IPS-18c (cell line): ENCODE results near the gene PLA2R1.
"Not testable (repeated sequence)": the region's sequence is repeated elsewhere in the genome, so short reads cannot be mapped to it uniquely, and the experiment has no call there.

ENCODE experiments used
- H3K4me3 ChIP-seq: 2 replicates; pipeline ENCODE4 v1.7.0; 2013; ENCODE audit warnings: low read depth, mild to moderate bottlenecking, low read length, moderate library complexity; ENCODE audit not compliant: insufficient read depth
- H3K9me3 ChIP-seq: one replicate; pipeline ENCODE4 v1.6.1; 2013; ENCODE audit warnings: mild to moderate bottlenecking, low read length, moderate library complexity; ENCODE audit not compliant: control insufficient read depth, insufficient read depth

PLA2R1 gene

DNA sequence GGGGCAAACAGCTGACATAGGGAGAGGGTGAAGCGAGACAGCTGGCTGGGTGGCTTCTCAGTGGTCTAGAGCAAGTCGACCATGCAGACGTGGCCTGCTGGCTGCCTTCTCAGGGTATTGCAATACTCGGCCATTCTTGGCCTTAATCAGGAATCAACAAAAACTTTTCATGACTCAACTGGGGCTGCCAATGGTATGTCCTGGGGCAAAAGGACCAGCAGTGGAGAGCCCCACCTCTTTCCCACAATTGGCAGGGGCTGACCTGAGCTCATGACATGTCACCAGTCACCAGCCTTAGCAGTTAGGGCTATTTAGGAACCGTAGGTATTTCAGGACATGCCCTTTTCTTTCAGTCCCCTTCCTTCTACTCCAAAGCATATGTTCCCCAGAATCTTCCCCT, 19.1 kb downstream of the PLA2R1 start:
- no peaks in the 10 kb centered on the region for H3K9me3 ChIP-seq
- H3K4me3 ChIP-seq, result no peak overlapping the region

DNA sequence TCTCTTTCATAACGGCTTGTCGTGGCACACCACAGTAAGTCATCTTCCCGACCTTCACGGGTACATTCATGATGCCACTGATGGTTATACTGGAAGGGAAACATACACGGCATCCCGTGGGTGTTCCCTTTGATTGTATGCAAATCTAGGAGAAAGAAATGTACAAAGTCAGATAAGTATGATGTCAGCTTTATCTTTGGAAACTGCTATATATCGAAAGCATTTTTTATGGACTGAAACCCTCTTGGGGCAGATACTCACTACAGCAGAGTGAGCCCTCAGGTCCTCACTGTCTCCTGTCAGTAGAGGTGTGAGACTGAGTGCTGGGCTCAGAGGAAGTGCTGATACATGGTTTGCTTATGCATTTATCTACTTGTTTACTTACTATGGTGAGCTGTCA, 20.4 kb downstream of the PLA2R1 start:
- no peaks in the 10 kb centered on the region for H3K9me3 ChIP-seq
- H3K4me3 ChIP-seq, result no peak overlapping the region

DNA sequence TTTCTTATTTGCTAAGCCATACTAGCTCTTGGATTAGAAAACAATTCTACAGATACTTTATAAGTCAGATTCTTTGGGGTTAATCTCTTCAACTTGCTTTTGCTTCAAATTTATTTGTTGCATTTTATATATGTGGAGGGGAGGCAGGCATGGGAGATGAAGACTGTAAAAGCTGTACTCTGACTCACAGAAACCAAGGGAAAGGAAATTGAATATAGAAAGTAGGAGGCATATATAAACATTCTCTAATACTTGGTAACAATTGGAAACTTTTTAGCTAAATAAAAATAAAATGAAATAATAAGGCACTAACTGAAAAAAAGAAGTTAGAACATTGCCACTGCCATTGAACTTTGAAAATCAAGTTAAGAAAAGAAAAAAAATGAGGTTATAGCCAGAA, 21.3 kb downstream of the PLA2R1 start:
- Histone ChIP-seq H3K4me3 (no peak overlapping the region), H3K9me3 (no peaks in the 10 kb centered on the region)

DNA sequence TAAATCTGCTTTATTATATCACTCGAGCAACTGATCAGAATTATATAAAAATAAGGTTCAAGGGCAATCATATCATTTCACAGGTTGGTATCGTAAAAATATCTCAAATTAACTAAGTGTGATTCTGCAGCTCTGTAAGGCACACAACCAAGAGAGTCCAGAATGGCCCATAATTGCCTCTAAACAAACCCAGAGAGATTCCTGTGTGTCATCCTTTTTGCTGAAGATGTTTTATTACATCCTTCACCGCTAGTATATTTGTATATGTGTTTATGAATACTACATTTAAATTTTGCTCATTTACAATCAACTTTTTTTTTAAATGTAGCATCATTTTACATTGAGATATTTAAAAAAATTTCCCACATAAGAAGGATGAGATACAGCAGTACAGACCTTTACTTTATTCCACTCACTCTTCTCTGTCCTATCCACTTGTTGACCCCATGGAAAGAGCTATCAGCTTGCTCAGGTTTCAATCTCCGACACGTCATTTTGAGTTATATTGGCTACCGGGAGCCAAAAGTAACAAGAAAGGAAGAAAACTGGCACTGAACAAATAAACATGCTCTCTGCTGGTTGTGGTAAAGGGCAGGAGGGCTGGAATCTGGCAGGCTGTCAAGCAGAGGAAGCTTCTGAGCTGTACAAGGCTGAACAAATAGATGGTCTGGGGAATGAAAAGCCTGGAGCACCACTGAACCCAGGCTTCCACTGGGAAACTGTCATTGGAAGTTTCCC, 23.1 kb downstream of the PLA2R1 start:
- H3K4me3 ChIP-seq, result no peak overlapping the region
- no peaks in the 10 kb centered on the region for H3K9me3 ChIP-seq

DNA sequence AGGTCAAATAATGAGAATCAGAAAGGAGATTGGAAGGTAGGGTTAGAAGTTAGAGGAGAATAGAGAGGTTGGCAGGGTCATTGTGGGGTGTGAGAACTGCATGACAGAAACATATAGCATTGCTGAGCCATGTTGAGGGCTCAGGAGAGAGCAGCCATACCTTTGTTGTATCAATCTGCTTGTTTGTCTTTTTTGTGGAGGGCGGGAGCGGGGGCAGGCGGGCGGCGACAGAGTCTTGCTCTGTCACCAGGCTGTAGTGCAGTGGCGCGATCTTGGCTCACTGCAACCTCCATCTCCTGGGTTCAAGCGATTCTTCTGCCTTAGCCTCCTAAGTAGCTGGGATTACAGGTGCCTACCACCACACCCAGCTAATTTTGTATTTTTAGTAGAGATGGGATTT, 23.8 kb downstream of the PLA2R1 start:
- not testable (repeated sequence) for H3K9me3 ChIP-seq, H3K4me3 ChIP-seq

DNA sequence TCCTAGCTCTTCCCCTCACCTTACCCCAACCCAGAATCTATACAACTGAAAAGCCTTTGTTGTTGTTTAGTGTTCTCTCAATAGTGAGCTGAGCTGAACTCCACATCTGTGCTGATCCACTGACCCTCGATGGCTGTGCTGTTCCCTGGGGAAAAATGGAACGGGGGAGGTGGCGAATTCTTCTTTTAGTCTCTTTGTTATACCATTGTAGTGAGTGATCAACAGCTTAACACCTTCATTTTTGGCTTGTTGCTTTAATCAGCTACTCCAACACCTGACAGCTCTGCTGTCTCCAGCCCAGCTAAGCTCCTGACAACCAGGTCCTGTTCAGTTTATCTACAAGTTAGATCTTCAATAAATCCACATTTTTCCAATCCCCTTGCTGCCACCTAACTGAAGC, 25.7 kb downstream of the PLA2R1 start:
- H3K9me3 ChIP-seq, result no peaks in the 10 kb centered on the region
- no peak overlapping the region for H3K4me3 ChIP-seq

DNA sequence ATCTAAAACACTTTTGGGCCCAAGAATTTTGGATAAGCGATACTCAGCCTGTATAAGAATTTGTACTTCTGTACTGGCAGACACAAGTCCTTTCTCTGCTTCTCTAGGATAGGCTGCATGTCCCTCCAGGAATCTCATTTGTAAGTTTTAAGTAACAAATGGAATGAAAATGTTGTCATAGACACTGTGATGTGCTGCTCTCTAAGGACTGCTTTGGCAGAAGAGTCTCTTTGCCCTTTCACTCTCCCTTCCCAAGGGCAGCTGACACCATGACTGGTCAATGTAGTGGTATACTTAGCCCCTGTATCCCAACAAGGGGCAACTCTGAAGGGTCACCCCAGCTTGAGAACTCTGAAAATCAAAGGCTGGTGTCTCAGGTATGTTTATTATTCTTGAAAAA, 27.3 kb downstream of the PLA2R1 start:
- H3K4me3 ChIP-seq, result no peak overlapping the region

DNA sequence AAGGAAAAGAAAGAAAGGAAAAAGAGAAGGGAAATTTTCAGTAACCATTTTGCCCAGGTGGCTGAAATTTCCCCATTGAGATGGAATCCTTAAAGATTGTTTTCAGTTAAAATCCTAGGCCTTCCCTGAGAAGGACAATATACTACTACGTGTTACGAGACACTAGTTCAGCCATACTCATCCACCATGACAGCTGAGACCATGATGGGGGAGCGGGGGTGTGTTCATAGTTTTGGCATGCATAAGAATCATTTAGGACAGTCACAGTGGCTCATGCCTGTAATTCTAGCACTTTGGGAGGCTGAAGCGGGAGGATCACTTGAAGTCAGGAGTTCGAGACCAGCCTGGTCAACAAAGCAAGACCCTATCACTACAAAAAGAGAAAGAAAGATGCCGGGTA, 28.0 kb downstream of the PLA2R1 start:
- Histone ChIP-seq H3K4me3 (no peak overlapping the region), H3K9me3 (no peaks in the 10 kb centered on the region)

More for the DNA sequence above, 27.3 kb downstream of the PLA2R1 start:
- H3K9me3 ChIP-seq, result no peaks in the 10 kb centered on the region

DNA sequence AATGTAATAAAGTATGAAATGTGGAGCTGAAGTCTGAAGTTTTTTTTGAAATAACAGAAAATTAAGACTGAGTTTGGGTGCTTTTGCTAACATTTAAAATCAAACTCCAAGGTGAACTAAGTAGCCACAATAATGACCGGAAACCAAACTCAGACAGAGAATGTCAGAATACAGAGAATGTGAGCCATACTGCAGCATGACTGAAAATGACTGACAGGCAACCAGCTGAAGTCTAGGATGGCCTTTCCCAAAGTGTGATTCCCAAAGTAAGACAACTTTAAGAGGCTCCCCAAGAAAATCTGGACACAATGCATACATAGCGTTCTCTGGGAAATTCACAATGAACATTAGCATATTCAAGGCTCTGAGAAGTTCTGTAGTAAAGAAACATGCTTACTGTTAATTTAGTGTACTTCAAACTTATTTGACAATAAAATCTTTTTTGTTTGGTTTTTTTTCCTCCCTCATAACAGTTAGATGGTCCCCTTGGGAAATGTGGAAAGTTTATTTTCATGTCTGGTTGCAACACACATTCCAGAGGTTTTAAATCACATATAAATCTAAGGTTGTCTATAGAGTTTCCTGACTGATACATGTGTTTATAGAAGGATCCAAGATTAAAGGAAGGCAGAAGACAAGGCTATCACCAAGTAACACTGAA, 28.6 kb downstream of the PLA2R1 start:
- no peak overlapping the region for H3K4me3 ChIP-seq
- H3K9me3 ChIP-seq, result no peaks in the 10 kb centered on the region

DNA sequence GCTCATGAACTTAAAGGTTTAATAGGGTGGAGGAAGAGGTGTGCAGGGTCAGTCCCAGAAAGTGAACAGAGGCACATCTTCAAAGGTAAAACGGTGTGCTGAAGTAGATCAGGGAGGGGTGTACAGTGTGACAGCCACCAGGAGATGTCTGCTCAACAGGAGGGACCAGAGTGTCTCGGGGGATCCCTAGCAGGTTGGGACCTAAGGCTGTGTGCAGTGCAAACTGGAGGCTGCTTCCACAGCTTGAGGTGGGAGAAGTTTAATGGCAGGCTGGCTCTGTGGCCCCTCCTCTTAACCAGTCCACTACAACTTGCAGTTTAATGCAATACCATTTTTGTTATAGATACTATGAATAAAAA, 33.2 kb downstream of the PLA2R1 start:
- Histone ChIP-seq H3K9me3 (no peaks in the 10 kb centered on the region), H3K4me3 (no peak overlapping the region)

DNA sequence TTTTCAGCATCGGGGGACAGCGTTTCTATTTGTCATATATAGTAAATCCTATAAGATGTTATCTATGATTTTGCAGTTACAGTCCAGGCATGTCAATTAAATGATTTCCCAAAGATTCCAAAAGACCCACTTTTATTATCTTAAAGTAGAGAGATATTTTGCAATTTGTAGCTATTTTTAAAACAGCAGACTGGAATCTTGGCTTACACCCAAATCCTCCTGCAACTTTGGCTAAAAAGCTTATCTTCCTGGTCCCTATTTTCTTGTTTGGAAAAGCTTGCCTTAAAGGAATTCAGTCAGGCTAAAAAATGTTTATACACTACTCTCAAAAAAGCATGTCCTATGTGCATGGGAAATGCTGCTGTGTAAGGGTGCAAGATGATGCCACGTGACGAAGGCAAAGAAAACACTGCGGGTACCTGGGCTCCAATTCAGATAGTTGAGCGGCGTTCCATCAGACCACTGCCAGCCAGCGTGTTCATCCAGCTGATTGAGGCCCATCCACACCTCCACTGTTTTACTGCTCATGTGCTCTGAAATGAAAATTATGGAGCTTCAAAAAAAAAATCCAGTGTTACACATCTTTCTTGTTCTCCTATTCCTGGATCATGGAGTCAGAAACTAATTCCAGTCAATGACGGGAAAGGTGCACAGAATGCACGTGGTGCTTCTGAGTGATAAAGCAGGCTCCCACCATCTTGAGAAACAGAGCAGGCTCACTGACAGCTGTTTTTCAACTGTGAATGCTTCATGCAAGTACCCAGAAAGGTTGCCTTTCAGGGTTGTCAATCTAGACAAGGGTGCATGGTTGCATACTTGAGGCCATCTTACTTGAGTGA, 33.8 kb downstream of the PLA2R1 start:
- Histone ChIP-seq H3K9me3 (no peaks in the 10 kb centered on the region), H3K4me3 (no peak overlapping the region)

DNA sequence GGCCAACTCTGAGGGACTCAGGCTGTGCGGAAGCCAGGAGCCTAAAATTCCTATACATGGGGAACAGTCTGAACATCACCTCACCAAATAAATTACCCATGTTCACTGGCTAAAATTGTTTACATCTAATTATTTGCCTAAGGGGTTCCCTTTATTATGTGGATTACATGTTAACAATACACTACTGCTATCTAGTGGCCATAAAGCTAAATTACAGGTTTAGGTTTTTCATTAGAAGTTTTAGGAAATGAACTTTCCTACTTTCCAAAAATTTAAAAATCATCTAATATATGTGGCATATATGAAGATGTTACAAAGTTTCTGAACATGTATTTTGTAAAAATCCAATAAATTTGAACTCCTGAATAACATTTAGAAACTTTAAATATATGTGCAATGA, 40.3 kb downstream of the PLA2R1 start:
- Histone ChIP-seq H3K4me3 (no peak overlapping the region), H3K9me3 (no peaks in the 10 kb centered on the region)

DNA sequence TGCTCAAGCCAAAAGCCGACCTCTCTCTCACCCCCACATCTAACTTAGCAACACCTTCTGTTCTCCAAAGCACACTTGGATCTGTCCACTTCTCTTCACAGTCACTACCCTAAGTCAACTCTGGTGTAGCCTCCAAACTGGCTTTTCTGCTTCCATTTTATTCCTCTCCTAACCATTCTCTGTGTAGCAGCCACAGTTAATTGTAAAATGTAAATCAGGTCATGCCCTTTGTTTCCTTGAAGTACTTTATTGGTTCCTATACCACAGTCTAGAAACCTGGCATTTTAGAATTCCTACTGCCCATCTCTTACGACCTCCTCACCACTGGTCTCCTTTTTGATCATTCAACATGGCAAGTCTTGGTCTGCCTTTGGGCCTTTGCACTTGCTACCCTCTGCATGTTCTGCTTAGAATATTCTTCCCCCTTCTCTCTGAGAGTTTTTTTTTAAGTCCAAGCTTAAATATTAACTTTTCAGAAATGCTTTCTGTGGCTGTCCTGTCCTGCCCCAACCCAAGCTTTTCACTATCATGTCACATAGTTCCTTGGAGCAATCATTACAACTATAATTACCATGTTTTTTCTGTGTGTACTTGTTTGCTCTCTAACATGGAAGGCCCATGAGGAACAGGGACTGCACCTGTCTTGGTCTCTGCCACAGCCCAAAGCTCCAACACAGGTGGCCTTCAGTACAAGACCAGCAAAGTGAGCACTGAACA, 42.9 kb downstream of the PLA2R1 start:
- no peaks in the 10 kb centered on the region for H3K9me3 ChIP-seq
- H3K4me3 ChIP-seq, result no peak overlapping the region

DNA sequence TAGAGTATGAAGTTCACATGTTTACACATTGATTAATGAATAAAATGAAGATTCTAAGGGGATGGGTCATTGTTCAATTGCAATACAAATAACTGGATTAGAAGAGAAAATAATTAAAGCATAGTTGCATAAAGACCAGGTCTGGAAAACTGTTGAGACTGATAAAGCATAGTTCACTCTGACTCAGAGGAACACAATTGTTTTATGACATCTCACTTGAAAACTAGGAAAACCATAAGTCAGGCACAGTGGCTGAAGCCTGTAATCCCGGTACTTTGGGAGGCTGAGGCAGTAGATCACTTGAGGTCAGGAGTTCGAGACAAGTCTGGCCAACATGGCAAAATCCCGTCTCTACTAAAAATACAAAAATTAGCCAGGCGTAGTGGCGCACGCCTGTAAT, 46.7 kb downstream of the PLA2R1 start:
- no peak overlapping the region for H3K4me3 ChIP-seq
- H3K9me3 ChIP-seq, result no peaks in the 10 kb centered on the region

DNA sequence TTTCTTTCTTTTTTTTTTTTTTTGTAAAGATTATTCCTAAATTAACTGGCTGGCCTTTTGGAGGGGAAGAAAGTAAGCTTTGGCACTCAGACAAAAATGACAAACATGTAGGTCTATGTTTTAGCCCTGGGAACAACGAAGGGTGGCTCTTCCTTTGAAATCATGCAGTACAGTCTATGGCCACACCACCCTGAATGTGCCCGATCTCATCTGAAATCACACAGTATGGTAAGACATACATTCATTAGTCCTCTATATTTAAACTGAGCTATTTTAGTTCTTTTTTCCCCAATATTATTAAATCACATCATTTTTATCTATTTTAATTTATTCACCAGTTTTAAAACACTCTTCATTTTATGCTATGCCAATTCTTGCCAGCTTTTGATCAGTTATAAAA, 48.2 kb downstream of the PLA2R1 start:
- Histone ChIP-seq H3K4me3 (no peak overlapping the region), H3K9me3 (no peaks in the 10 kb centered on the region)

DNA sequence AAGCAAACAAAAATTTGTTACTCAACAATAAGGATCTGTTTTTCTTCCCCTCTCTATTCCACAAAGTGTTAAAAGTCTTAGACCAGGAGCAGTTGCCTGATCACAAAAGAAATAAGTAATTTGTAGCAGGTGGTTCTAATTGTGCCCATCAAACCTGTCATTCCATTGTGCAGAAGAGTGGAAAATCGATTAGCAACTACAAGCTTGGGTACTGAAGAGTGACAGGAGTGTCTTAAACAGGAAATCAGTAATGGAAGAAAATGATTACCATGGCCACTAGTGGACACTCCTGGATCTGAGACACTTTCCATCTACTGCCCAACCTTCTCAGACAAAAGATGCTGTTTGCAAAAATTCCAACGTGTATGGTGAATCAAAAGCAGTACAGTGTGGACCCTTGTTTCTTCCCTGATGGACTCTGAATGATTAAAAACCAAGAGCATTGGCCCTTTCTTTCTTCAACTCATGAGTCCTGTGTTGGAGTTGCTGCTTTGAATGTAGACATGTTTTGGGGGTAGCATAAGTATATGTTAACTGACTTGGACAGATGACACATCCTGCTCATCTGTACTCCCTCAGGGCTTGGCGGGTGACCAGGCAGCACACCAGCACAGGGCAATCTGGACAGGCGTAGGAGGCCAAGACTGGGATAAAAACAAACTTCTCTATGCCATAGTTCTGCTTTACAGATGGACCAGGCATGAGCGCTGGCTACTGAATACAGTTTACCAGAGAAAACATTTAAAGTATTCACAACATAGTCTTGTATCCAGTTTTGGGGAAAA, 51.9 kb downstream of the PLA2R1 start:
- no peak overlapping the region for H3K4me3 ChIP-seq
- H3K9me3 ChIP-seq, result no peaks in the 10 kb centered on the region

DNA sequence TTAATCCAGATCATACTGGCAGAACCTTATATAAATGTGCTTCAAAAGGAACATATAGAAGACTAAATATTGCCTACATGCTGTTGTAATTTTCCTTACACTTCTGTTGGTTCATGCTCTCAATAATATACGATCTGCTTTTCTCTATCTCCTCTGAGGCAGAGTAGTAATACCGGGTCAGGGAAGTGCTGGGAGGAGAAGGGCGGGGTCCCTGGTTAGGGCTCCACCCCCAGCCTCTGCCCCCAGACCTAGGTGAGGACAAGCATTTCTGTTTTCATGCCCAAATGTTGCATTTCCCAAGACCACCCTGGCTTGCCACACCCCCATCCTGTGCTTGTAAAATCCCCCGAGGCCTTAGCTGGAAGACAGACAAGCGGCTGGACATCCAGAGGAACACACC, 55.3 kb downstream of the PLA2R1 start:
- no peaks in the 10 kb centered on the region for H3K9me3 ChIP-seq
- no peak overlapping the region for H3K4me3 ChIP-seq
